22Rv1 (cell line): ENCODE results near the gene PIK3R1.

Experiments
- CTCF ChIP-seq: fragments of 450-650 bp; IDR thresholded peaks from 2 replicates; pipeline ENCODE4 v1.5.1; 2017; ENCODE audit warnings: mild to moderate bottlenecking
- ZFX ChIP-seq: fragments of 450-650 bp; IDR thresholded peaks from 2 replicates; pipeline ENCODE4 v1.6.1; 2017; ENCODE audit warnings: antibody characterized with exemption, borderline replicate concordance

GRCh38 chr5:68178579-68178978, 37.0 kb upstream of the PIK3R1 start:
- no peak for TF ChIP-seq CTCF
- TF ChIP-seq ZFX = no peak
